Activated naive CD4-positive, alpha-beta T cell treated with Interleukin-2 at 50 U/mL for 16 hours (primary cell): ENCODE measurements around the gene CYFIP1.

Experiments
- DNase-seq: peaks from one replicate; pipeline ENCODE4 v3.0.0-alpha.2; 2020

Gene CYFIP1

DNA sequence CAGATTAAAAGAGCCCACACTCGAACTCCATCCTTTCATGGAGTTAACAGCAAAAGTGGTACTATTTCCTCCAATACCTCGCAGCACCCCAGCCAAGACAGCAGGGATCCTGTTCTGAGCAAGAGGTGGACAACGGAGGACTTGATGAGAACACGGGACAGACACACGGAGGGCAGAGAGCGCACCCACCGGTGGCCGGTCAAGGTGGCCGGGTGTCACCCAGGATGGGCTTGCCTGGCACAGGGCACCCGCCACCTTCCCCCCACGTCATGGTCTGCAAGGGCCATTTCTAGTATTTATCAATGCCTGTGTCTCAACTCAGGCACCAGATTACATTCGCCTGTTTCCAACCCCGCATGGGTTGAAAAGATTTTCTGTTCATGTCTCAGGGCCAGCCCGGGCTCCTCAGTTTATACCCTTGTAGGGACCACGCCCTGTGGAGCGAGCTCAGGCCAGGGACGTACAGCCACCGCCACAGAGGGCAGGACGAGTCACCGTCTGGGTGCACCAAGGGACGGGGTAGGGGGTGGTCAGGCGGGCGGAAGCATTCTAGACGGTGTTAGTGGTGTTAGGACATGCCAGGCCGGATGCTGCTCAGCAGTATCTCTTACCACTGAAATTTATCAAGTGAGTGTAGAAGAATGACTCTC is 64.2 kb downstream of the CYFIP1 start:
- DNase-seq, result no peak

DNA sequence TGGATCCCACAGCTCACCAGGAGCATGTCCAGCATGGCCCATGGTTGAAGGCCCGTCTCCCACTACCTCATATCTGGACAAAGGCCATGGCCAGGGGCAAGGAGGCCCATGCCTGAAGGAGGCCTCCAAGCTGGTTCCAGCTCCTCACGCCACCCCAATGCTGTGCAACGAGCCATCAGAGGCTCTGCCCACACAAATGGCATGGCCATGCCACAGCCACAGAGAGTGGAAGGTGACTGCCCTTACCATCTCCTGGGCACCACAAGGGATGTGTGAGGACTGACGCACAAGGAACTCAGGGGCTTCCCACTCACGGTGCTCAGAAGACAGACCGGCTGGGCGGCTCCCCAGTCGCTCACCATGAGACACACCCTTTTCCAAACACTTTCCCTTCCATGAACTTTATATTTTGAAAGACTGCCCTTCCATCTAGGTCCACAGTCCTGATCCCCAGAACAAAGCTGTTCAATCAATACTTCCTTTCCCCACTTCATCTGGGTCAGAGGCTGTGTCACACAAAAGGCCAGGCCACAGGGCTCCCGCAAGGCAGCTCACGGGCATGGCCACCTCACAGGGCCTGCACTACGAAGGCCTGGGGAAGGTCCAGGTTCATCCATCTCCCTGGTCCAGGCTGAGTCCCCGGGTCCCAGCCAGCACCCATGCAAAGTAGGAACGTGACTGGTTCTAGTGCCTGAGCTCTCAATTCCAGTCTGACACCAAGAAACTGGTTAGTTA is 66.4 kb downstream of the CYFIP1 start:
- DNase-seq, result no peak

GRCh38 chr15:22912256-22912655 is 67.9 kb downstream of the CYFIP1 start:
- no peak for DNase-seq

- DNase-seq, result no peak
These were observed 68.9 kb downstream of the CYFIP1 start for GRCh38 chr15:22911306-22911705.

- DNase-seq, result no peak
These were observed 71.3 kb downstream of the CYFIP1 start for GRCh38 chr15:22908830-22909229.

DNA sequence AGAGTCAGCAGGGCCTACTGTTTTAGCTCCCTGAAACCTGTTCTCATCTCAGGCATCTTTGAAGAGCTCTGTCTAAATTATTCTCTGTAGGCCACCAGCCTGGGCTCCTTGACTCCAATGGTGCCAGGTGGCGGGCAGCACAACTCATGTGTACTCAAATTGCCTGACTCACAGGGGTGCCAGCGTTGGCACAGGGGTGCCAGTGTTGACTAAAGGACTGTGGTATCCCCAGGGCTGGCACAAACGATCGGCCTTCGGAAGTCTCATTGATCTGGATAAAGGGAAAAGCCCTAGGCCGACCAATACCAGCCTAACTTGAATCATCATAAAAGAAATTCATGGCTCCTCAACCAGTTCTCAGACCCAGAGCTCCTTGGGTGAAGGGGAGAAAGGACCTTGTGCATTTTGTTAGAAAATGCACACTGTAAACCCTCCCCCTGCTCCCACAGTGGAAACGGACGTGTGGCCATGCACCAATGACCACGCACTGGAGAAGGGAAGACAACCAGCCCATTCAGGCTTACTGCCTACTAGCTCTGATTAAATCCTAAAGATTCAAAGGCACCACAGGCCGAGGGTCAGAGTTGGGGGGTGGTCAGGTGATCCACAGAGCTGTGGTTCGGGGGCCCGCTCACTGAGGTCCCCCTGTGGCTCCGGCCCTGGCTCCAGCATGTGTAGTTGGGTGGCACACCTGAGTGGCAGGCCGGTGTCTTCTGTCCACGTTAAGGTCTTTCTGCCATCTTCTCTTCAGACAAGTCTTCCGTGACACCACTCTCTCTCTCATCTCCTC is 72.8 kb downstream of the CYFIP1 start:
- DNase-seq, result no peak

GRCh38 chr15:22904736-22905135 is 75.4 kb downstream of the CYFIP1 start:
- DNase-seq, result no peak

- DNase-seq, result no peak
These were observed 76.1 kb downstream of the CYFIP1 start for GRCh38 chr15:22903961-22904534.

GRCh38 chr15:22903427-22903826 is 76.7 kb downstream of the CYFIP1 start:
- DNase-seq, result no peak

GRCh38 chr15:22902981-22903380 is 77.2 kb downstream of the CYFIP1 start:
- no peak for DNase-seq

DNA sequence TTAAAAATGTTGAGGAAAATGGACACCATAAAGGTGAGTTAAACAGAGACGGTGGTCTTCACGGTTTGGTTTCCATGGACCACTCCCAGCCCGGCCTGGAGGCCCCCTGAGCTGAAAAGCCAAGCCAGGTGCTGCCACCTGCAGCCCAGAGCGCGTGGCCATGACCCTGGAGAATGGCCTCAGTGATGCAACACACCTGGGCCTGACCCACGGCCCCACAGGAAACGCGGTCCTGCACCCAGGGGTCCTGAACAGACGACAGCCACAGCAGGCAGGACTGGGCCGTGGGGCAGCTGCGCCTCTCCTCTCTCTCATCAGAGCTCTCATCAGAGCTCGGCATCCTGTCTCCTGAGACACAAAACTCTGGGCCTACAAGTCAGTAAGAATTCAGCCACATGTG is 77.6 kb downstream of the CYFIP1 start:
- no peak for DNase-seq

DNA sequence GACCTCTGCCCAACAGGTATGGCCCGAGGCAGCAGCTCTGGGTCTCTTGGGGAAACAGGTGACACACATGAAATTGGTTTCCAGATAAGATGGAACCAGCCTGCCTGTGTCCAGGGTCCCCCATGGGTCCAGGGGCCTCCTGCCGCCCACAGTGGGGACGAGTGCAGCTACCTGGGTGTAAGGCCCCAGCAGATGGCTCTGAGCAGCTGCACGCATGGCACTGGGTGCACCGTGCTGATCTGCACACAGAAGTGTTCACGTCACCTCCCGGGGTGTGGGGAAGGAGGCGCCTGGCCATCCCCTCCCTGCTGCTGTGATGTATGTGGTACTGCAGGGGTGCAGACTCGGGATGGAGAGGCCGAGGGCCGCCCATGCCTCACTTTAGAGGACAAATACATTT is 78.1 kb downstream of the CYFIP1 start:
- no peak for DNase-seq

DNA sequence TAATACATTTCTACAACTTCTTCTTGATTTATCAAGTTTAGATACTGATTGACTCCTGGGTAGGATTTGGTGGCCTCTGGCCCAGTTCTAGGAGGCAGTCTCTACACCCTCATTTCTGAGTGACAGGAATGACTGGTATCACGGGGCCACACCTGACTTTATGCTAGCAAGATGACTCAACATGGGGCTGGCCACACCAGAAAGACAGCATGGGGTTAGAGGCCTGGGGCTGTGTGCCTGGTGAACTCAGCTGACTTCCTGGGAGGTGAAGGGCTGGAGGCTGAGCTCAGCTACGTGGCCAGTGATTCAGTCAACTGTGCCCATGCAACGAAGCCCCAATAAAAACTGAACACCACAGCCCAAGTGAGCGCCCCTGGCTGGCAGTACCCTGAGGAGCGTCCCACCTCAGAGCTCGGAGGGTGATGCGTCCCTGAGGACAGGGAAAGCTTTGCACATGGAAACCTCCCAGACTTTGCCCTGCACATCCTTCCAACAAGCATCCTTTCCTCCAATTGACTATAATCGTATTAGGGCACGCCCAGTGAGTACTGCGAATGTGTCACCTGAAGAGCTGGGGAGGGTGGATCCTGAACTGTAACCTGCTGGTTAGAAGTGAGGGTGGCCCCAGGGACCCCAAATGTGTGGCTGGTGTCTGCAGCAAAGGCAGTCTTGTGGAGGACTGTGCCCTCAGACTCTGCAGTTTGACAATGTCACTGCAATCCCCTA is 84.5 kb downstream of the CYFIP1 start:
- no peak for DNase-seq

DNA sequence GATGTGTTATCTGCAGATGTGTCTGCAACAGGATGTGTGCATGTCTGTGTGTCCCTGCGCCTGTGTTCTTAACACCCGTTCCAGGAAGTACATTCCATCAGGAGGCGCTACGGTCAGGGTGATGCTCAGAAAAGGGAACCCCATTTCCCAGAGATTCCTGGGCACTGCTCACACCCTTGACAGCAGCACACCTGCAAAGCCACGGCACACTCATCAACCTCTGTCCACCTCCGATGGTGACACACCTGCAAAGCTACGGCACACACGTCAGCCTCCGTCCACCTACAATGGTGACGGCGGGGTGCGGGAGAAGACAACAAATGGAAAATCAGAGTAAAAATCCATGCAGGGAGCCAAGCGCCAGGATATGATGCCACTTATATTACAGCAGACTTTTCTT is 86.3 kb downstream of the CYFIP1 start:
- DNase-seq, result no peak

GRCh38 chr15:22893081-22893480 is 87.1 kb downstream of the CYFIP1 start:
- no peak for DNase-seq

- no peak for DNase-seq
These were observed 87.8 kb downstream of the CYFIP1 start for GRCh38 chr15:22892333-22892732.

DNA sequence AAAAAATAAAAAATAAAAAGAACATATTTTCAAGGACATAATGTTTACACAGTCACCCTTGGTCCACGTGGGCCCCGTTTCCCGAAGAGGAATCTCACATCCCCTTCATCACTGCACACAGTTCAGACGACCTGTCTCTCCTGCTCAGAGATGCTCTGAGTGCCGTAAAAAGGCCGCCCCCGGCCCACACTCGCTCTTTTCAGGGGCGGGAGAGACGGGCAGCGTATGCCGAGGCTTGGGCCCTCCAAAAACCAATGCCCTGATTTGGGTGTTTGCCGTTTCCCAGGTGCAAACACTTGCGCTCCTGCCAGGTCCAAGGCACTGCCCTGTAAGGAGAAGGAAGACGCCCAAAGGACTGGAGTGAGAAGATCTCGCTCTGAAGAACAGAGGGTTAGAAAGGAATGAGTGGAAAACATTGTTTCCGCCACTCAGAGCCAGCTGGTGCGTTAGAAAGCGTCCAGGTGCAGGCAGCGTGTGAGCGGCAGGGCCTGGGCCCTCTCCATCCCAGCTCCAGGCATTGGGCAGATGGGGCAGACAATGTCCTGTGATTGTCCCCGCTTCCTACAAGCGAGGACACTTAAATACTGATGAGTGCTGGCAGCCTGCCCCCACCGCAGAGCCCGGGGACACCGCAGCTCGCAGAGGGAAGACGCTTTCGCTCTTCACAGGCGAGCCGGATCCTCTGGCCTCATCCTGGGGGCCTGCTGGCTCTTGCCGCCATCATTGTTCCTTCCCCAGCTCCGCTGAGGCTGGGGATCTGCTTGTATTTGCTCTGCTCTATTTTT is 88.5 kb downstream of the CYFIP1 start:
- no peak for DNase-seq

GRCh38 chr15:22890296-22890695 is 89.9 kb downstream of the CYFIP1 start:
- no peak for DNase-seq

DNA sequence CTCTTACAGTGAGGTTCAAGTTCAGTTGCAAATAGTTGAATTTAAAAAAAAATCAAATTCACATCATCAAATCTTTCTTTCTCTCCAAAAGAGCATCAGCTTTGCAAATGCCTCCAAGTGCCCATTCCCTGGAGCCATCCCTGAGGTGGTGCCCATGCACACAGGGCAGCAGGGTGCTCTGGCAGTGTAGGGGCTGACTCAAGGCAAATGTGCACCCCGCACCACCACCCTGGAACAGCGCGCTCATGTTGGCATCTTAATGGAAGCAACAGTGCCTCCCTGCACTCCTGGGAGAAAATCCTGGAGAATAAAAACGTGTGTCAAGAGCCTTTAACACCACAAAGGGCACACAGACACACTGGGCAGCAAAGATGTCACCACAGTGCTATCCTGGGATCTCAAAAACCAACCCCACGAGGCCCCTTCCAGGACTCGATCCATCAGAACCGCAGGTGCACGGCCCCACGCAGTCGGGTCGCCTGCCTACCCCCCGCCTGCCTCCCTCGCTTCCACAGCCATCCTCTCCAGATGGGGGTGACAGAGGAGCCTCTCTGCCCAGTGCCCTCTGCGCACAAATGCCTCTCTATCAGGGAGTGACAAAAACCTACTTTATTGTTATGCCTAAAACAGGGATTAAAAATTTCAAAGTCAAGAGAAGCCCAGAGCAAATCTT is 90.9 kb downstream of the CYFIP1 start:
- DNase-seq, result no peak

- no peak for DNase-seq
These were observed 91.9 kb downstream of the CYFIP1 start for GRCh38 chr15:22888120-22888859.
